Hypothalamus (tissue), 51 donors: ENCODE data around the gene IGSF9.
A peak's percentile ranks its signal among the peaks of the same experiment; 100 is the strongest.

Experiments used
- DNase-seq, 51 donors: peaks; one replicate each; lab custom pipeline; 2025; lab: John Stamatoyannopoulos, UW

IGSF9 gene

DNA sequence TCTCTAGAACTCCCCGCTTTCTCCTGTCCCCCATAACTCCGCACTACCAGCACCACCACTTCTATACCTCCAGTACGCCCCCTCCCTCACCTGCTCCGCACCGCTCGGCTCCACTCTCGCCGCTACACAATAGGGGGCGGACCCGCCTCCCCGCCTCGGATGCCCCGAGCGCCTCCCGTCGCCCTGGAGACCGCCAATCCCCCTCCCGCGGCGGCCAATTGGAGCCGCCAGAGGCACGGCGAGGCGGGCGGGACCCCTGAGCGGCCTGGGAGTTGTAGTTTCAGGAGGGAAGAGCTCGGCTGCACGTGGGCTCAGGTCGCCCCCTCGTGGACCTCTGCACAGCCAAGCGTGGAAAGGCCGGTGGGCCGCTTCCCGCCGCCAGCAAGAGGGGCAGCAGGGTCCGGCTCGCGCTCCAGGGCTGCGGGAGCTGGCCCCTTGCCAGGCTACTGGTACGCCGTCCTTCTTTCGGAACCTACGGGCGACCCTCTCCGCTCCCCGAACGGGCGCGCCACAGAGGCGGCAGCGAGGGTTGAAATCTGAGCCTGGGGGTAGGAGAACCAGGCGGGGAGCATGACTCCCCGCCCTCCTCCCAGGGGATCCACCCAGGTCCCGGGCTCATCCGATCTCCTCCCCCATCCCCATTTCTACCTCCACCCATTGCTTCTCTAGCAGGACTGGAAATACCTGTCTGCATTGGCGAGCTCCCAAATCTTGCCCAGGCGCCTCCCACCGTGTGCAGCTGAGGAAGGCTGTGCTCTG is at the start of gene IGSF9:
TSS of gene IGSF9 (minus strand) at position 131 of the 759 bp plus-strand sequence. CDS start 2,159 bp downstream, outside the sequence.
- DNase-seq, result peak in 44 of 51 donors; percentile 9 to 81 (median 54)

GRCh38 chr1:159994896-159995295 is 49.5 kb upstream of the IGSF9 start:
- no peak for DNase-seq

DNA sequence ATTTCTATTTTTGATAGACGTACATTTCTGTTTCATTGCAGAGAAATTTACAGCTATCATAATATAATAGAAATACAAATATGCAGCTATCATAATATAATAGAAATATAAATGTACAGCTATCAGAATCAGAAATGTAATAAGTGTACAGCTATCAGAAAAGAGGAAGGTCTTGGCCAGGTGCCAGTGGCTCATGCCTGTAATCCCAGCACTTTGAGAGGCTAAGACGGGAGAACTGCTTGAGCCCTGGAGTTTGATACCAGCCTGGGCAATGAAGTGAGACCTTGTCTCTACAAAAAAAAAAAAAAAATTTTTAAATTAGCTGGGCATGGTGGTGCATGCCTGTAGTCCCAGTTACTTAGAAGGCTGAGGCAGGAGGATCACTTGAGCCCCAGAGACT is 48.5 kb upstream of the IGSF9 start:
- no peak for DNase-seq

DNA sequence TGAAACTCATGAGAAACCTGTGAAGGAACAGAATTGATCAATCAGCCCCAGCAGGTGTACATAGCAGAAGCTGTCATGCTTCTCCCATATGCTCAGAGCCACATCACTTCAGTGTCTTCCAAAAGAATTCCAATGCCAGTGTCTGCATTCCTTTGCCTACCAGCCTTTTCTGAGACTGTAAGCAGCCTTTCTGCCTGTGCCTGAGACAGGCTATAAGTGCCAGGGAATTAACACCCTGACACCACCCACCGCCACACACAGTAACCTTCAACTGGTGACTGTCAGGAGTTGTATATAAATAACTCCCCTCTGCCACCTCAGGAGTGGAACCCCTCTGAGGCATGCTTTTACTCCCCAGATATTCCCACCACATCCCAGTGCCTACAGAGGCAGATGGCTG is 46.7 kb upstream of the IGSF9 start:
- DNase-seq, result no peak

DNA sequence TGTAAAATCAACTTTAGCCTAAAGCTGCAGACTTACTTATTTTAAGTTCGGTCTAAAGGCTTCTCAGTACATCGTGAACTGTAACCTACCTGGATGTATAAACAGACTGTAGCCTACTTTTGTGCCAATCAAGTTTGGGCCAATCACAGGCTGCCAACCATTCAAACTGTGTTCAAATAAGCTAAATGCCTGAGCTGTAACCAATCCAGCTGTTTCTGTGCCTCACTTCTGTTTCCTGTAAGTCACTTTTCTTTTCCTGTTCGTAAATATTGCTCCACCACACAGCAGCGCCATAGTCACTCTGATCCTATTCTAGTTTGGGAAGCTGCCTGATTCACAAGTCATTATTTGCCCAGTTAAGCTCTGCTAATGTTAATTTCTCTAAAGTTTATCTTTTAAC is 46.1 kb upstream of the IGSF9 start:
- no peak for DNase-seq

DNA sequence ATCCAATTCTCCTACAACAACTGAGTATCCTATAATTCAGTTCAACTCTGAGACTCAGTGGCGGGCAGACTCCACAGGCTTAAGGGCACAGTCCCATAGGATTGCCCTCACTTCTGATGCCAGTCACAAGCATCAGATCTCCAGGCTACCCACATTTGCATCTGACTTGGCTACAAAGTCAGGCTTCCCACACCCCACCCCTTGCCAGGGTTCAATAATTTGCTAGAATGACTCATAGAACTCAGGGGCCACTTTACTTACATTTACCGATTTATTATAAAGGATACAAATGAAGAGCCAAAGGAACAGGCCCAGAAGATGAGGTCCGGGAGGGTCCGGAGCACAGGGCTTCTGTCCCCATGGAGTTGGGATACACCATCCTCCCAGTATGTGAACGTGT is 44.6 kb upstream of the IGSF9 start:
- no peak for DNase-seq

GRCh38 chr1:159989581-159989980 is 44.2 kb upstream of the IGSF9 start:
- no peak for DNase-seq

DNA sequence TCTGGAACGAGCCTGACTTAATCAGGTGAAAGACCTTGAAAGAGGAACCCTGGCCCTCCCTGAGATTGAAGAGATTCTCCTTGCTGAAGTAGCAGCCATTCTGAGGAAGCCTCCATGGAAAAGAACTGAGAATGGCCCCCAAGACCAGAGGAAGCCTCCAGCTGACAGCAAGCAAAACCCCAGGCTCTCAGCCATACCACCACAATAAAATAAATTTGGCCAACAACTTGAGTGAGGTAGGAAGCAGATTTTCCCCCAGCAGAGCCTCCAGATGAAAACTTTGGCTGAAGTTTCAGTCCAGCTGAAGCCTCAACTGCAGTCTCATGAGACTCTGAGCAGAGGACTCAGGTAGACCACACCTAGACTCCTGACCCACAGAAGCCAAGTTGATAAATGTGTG is 42.6 kb upstream of the IGSF9 start:
- DNase-seq, result no peak

- no peak for DNase-seq
Observed at GRCh38 chr1:159987186-159987585, 41.8 kb upstream of the IGSF9 start.

GRCh38 chr1:159986531-159986930 is 41.1 kb upstream of the IGSF9 start:
- no peak for DNase-seq

DNA sequence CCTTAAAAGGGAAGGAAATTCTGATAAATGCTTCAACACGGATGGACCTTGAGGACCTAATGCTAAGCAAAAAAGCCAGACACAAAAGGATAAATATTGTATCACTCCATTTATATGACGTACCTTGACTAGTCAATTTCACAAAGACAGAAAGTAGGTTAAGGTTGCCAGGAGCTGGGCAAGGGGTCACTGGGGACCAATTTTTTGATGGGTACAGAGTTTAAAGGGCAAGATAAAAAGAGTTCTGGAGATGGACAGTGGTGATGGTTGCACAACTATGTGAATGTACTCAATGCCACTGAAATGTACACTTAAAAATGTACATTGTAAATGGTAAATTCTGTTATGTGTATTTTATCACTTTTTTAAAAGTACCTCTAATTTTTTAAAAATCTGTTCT is 40.7 kb upstream of the IGSF9 start:
- no peak for DNase-seq

DNA sequence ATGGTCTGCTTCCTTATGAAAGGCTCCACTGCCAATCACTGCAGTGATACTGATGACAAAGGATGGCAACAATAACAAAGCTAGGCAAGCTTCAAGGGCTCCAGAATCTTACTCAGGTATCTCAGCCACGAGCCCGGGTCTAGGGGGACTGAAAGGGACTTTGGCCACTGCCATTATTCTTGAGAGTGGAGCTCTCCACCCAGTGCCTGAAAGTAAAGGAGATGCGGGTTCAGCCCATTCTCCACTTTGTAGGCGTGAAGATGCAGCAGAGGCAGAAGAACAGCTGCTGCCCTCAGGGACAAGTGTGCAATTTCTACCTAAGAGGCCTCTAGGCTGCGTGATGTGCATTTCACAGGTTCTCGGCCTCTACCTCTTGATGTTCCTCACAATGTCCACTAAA is 40.1 kb upstream of the IGSF9 start:
- DNase-seq, result no peak

DNA sequence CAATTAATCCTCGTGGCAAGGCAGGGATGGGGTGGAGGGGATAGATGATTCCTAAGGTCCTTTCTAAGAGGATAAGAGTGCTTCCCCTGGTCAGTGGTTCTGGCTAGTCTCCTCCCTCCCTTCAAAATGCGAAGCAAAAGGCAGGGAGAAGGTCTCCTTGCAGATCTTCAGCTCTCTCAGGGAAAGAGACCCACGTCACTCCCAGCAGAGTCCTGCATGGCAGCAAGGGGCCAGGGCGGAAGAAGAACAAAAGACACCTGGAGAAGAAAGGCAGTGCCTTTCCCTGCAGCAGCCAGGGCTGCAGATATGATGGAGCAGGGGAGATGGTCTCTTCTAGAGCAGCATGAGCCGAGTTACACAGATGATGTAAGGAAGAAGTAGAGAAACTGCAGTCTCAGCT is 38.3 kb upstream of the IGSF9 start:
- no peak for DNase-seq

GRCh38 chr1:159982280-159982679 is 36.9 kb upstream of the IGSF9 start:
- no peak for DNase-seq

GRCh38 chr1:159981351-159982055 is 36.1 kb upstream of the IGSF9 start:
- no peak for DNase-seq

- no peak for DNase-seq
Observed at GRCh38 chr1:159980786-159981185, 35.4 kb upstream of the IGSF9 start.

DNA sequence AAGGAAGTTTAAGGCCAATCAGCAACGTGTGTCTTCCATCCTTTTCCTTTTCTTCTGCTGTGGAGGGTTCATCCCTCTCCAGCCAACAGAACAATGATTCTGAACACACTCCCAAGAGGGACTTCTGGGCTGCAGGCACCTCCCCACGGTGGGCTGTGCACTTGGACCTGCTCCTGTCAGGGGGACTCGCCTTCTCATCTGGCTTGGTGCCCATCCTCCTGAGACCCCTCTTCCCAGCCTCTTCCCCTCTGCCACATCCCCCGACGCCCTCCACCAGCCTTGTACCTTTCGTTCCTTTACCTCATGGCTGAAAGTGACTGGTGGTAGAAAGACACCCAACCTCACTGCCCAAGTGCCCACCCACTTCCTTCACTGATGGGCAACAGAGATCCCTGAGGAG is 34.7 kb upstream of the IGSF9 start:
- DNase-seq, result no peak

DNA sequence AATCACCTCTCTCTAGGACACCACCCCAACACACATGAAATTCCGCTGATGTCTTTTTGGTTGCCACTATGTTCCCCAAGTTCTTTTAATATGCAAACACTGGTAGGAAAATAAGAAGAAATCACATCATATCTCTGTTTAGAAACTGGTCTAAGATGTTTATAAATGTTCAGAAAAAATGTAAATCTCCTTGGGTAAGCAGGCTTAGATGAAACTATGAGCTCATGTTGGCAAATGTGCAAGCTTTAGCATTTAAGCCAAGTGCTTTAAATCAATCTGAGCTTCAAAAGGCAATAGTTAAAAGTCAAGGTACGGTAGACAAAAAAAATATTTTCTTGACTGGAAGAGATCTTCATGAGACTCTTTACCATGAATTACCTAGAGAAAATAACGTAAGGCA is 33.8 kb upstream of the IGSF9 start:
- no peak for DNase-seq

DNA sequence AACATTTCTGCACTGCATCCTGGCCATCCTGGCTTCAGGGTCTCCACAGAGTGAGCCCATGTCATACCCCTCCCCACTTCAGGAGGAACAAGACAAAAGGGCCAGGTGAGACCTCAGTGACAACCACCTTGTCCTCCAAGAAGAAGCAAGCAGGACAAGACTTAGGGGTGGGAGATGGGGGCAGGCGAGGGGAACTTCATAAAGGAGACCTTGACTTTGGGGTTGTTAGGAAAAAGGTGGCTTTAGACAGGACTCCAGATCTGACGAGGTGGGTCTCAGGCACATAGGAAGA is 32.6 kb upstream of the IGSF9 start:
- DNase-seq, result no peak

DNA sequence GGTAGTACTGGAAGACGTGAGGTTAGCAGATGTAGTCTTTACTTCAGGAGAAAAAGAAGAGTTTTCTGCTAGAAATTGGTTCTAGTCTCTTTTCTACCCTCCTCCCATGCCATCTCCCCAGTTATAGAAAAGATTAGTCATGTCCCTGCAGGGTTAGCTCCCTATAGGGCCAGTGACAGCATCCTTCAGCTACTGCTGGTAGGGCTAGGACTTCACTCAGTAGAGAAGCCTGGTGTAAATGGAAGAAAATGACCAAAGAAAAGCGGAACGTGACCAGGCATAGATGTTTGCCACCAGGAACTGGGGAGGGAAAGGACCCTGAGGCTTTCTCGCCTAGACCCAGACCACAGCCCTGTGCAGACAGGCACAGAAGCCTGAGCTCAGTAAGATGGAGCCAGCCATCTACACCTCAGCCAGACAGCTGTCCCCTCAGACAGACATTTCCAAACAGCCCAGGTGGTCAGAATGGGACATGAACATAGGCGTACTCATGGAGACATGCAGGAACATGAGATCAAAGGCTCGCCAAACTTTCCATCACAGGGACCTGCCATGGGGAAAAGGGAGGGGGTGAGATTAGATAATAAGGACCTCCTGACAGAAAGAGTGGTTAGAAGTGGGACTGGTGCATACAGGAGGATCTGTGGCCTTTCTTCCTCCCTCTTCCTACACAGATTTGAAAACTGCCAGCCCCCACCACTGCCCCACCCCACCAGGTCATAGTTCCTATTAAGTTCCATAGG is 32.1 kb upstream of the IGSF9 start:
- no peak for DNase-seq

- no peak for DNase-seq
Observed at GRCh38 chr1:159974350-159974965, 29.0 kb upstream of the IGSF9 start.
